Thyroid gland (tissue), 4 donors: ENCODE data around the gene SVIL.

ENCODE experiments used
- POLR2A ChIP-seq, 2 donors: fragments of 450-650 bp; IDR thresholded peaks; one replicate each; pipeline ENCODE4 v1.6.1; 2017; ENCODE audit warnings: antibody characterized with exemption in 2 of 2, mild to moderate bottlenecking in 2 of 2, moderate library complexity in 1 of 2
- TF ChIP-seq, protein P1 (sequence below), 6 experiments: fragments of 200-600 bp in 3 of 6; fragments of 450-650 bp in 3 of 6; sonication (generic) in 3 of 6; IDR thresholded peaks; one replicate each; pipeline ENCODE4 v1.5.1; 2016 to 2019; ENCODE audit warnings: antibody characterized with exemption in 6 of 6, mild to moderate bottlenecking in 2 of 6, inconsistent platforms in 1 of 6, moderate library complexity in 1 of 6

GRCh38 chr10:29437871-29438270 is 196.9 kb downstream of the SVIL start:
- TF ChIP-seq, protein P1, sequence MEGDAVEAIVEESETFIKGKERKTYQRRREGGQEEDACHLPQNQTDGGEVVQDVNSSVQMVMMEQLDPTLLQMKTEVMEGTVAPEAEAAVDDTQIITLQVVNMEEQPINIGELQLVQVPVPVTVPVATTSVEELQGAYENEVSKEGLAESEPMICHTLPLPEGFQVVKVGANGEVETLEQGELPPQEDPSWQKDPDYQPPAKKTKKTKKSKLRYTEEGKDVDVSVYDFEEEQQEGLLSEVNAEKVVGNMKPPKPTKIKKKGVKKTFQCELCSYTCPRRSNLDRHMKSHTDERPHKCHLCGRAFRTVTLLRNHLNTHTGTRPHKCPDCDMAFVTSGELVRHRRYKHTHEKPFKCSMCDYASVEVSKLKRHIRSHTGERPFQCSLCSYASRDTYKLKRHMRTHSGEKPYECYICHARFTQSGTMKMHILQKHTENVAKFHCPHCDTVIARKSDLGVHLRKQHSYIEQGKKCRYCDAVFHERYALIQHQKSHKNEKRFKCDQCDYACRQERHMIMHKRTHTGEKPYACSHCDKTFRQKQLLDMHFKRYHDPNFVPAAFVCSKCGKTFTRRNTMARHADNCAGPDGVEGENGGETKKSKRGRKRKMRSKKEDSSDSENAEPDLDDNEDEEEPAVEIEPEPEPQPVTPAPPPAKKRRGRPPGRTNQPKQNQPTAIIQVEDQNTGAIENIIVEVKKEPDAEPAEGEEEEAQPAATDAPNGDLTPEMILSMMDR (IDR thresholded peaks at IDR 0.05) = no peak
- no peak for TF ChIP-seq POLR2A (IDR thresholded peaks at IDR 0.05)
